SK-N-SH (cell line): ENCODE results near the gene MED29. TPM values are rescaled to one million over a fixed set of nuclear protein-coding genes. Genes with fewer than 3 reads are reported as not detected.

ENCODE experiments used
- CTCF ChIA-PET: fragments of 300-600, 350-600 bp; formaldehyde crosslinking; extraction: SDS; loops from one replicate; lab custom pipeline; 2021; lab: Yijun Ruan, JAX
- POLR2A ChIA-PET: fragments of 350-600 bp; sonication (Branson Sonifier 250); formaldehyde crosslinking; extraction: SDS; loops from one replicate; lab custom pipeline; 2020; ENCODE audit warnings: antibody characterized with exemption, inconsistent platforms; lab: Yijun Ruan, JAX
- DNase-seq: peaks from one replicate; pipeline ENCODE4 v3.0.0; 2012
- H2AFZ ChIP-seq: fragments of 200-600 bp; sonication (generic); 2 replicates; pipeline ENCODE4 v1.8.1; 2016; ENCODE audit warnings: antibody characterized with exemption, mild to moderate bottlenecking, low read depth
- H3F3A ChIP-seq: fragments of 200-600 bp; sonication (generic); replicated peaks from 2 replicates; pipeline ENCODE3; 2016; ENCODE audit warnings: antibody characterized with exemption, mild to moderate bottlenecking; ENCODE audit not compliant: insufficient read depth
- H3K27ac ChIP-seq, 2 experiments: fragments of 200-500 bp in 1 of 2; fragments of 200-600 bp in 1 of 2; sonication (Bioruptor generic) in 1 of 2; sonication (generic), shearing (Covaris generic) in 1 of 2; 2 replicates each; pipeline versions ENCODE4 v1.5.1 to v1.6.1; 2014 to 2016; ENCODE audit warnings: low read depth in 2 of 2, inconsistent platforms in 1 of 2, low read length in 1 of 2, mild to moderate bottlenecking in 1 of 2, mixed read lengths in 1 of 2
- H3K27me3 ChIP-seq: fragments of 200-600 bp; sonication (generic), shearing (Covaris generic); 2 replicates; pipeline ENCODE4 v1.6.1; 2016; ENCODE audit warnings: mixed run types; ENCODE audit not compliant: insufficient read depth
- H3K36me3 ChIP-seq, 2 experiments: fragments of 200-500 bp in 1 of 2; fragments of 200-600 bp in 1 of 2; sonication (Bioruptor generic) in 1 of 2; sonication (generic) in 1 of 2; replicated peaks in 1 of 2; 2 replicates each; pipeline versions ENCODE3 to v1.5.1; 2014 to 2016; ENCODE audit warnings: low read length in 1 of 2, mild to moderate bottlenecking in 1 of 2; ENCODE audit not compliant: insufficient read depth in 2 of 2, control insufficient read depth in 1 of 2
- H3K4me1 ChIP-seq, 2 experiments: fragments of 200-500 bp in 1 of 2; fragments of 200-600 bp in 1 of 2; sonication (Bioruptor generic) in 1 of 2; sonication (generic), shearing (Covaris generic) in 1 of 2; 2 replicates each; pipeline versions ENCODE4 v1.5.1 to v1.6.1; 2014 to 2016; ENCODE audit warnings: low read depth in 1 of 2, low read length in 1 of 2, mixed run types in 1 of 2; ENCODE audit not compliant: insufficient read depth in 2 of 2, control insufficient read depth in 1 of 2
- H3K4me2 ChIP-seq: fragments of 200-600 bp; sonication (generic), shearing (Covaris generic); 2 replicates; pipeline ENCODE4 v1.6.1; 2017; ENCODE audit warnings: mixed run types
- H3K4me3 ChIP-seq, 2 experiments: fragments of 200-500 bp in 1 of 2; fragments of 200-600 bp in 1 of 2; sonication (Bioruptor generic) in 1 of 2; sonication (generic), shearing (Covaris generic) in 1 of 2; 2 replicates each; pipeline versions ENCODE4 v1.5.1 to v1.8.1; 2014 to 2016; ENCODE audit warnings: low read depth in 2 of 2, inconsistent platforms in 1 of 2, low read length in 1 of 2, mild to moderate bottlenecking in 1 of 2, mixed read lengths in 1 of 2, moderate library complexity in 1 of 2
- H3K79me2 ChIP-seq: fragments of 200-600 bp; sonication (generic); 2 replicates; pipeline ENCODE4 v1.8.1; 2017; ENCODE audit warnings: mild to moderate bottlenecking; ENCODE audit not compliant: insufficient read depth
- H3K9ac ChIP-seq: fragments of 200-600 bp; sonication (generic); 2 replicates; pipeline ENCODE4 v1.6.1; 2017; ENCODE audit warnings: mixed run types
- H3K9me2 ChIP-seq: fragments of 200-600 bp; sonication (generic); 2 replicates; pipeline ENCODE4 v1.6.1; 2017; ENCODE audit warnings: mixed run types
- H3K9me3 ChIP-seq: fragments of 200-600 bp; sonication (generic); 2 replicates; pipeline ENCODE4 v1.6.1; 2017; ENCODE audit warnings: mixed run types, mild to moderate bottlenecking, moderate library complexity
- H4K20me1 ChIP-seq: fragments of 200-600 bp; sonication (generic); 2 replicates; pipeline ENCODE4 v1.6.1; 2017; ENCODE audit warnings: mild to moderate bottlenecking, mixed run types; ENCODE audit not compliant: insufficient read depth
- CTCF ChIP-seq: fragments of 200-600 bp; sonication (generic); IDR thresholded peaks from 2 replicates; pipeline ENCODE4 v1.6.1; 2017; ENCODE audit warnings: antibody characterized with exemption, mild to moderate bottlenecking, moderate library complexity
- EZH2phosphoT487 ChIP-seq: fragments of 200-600 bp; sonication (generic); IDR thresholded peaks from 2 replicates; pipeline ENCODE4 v1.6.1; 2017; ENCODE audit warnings: low read depth, mixed run types, mild to moderate bottlenecking, antibody characterized with exemption, moderate library complexity, borderline replicate concordance
- FOSL2 ChIP-seq: IDR thresholded peaks from 2 replicates; pipeline ENCODE4 v1.4.0; 2012; ENCODE audit warnings: low read depth, mild to moderate bottlenecking, moderate library complexity, borderline replicate concordance
- FOXM1 ChIP-seq: IDR thresholded peaks from 2 replicates; pipeline ENCODE4 v1.4.0; 2012; ENCODE audit warnings: low read depth, mild to moderate bottlenecking
- GABPA ChIP-seq: IDR thresholded peaks from 2 replicates; pipeline ENCODE4 v1.4.0; 2012; ENCODE audit warnings: low read depth, mild to moderate bottlenecking
- JUND ChIP-seq: IDR thresholded peaks from 2 replicates; pipeline ENCODE4 v1.4.0; 2012
- MAX ChIP-seq: IDR thresholded peaks from 2 replicates; pipeline ENCODE4 v1.4.0; 2012; ENCODE audit warnings: low read depth
- MEF2A ChIP-seq: IDR thresholded peaks from 2 replicates; pipeline ENCODE4 v1.4.0; 2012; ENCODE audit warnings: low read depth, borderline replicate concordance
- MXI1 ChIP-seq: IDR thresholded peaks from 2 replicates; pipeline ENCODE4 v1.6.1; 2012; ENCODE audit warnings: mild to moderate bottlenecking, low read depth, low read length, improper control_type of control experiment
- NFIC ChIP-seq: IDR thresholded peaks from 2 replicates; pipeline ENCODE4 v1.4.0; 2012; ENCODE audit warnings: borderline replicate concordance
- NRF1 ChIP-seq: IDR thresholded peaks from 2 replicates; pipeline ENCODE4 v1.6.1; 2012; ENCODE audit warnings: low read depth, mild to moderate bottlenecking, low read length
- POLR2AphosphoS5 ChIP-seq: IDR thresholded peaks from 2 replicates; pipeline ENCODE4 v1.6.1; 2012; ENCODE audit warnings: low read depth, low read length
- RAD21 ChIP-seq: IDR thresholded peaks from 2 replicates; pipeline ENCODE4 v1.6.1; 2012; ENCODE audit warnings: mild to moderate bottlenecking, low read length
- RCOR1 ChIP-seq: fragments of 150-350 bp; IDR thresholded peaks from 2 replicates; pipeline ENCODE4 v1.6.1; 2017; ENCODE audit warnings: antibody characterized with exemption, low read length
- REST ChIP-seq: IDR thresholded peaks from 2 replicates; pipeline ENCODE4 v1.6.1; 2012; ENCODE audit warnings: mild to moderate bottlenecking, low read depth, low read length, moderate library complexity
- TAF1 ChIP-seq: IDR thresholded peaks from 2 replicates; pipeline ENCODE4 v1.6.1; 2012; ENCODE audit warnings: low read depth, mild to moderate bottlenecking, low read length, moderate library complexity, borderline replicate concordance
- TCF12 ChIP-seq: IDR thresholded peaks from 2 replicates; pipeline ENCODE4 v1.4.0; 2012
- YY1 ChIP-seq: IDR thresholded peaks from 2 replicates; pipeline ENCODE4 v1.4.0; 2012; ENCODE audit warnings: low read depth, mild to moderate bottlenecking
- ZBTB33 ChIP-seq: IDR thresholded peaks from 2 replicates; pipeline ENCODE4 v1.4.0; 2012; ENCODE audit warnings: low read depth, borderline replicate concordance
- WGBS: methylation state at CpG from one replicate; pipeline ENCODE4 v1.1.6; 2017; ENCODE audit warnings: low lambda C conversion rate; 5-methylcytosine and 5-hydroxymethylcytosine counted together
- polyA plus RNA-seq, 3 experiments: library from polyadenylated mRNA; depleted of rRNA; stranded (reverse); fragments of >200 nt; gene quantifications; 2 replicates each; pipeline ENCODE4 v1.2.3, GENCODE V29; 2012

MED29 gene
- polyA plus RNA-seq, 1 of the 3 experiments (the other 2 are of a cell fraction), result 32.0 TPM

GRCh38 chr19:39397360-39398296 lies 6.5 kb downstream of the MED29 start (continued):
- TF ChIP-seq CTCF (peak; percentile 91), NFIC (no peak), FOSL2 (no peak), JUND (no peak), MEF2A (no peak), RCOR1 (no peak), ZBTB33 (no peak), RAD21 (peak; percentile 90), TCF12 (no peak), TAF1 (no peak), FOXM1 (no peak), EZH2phosphoT487 (no peak)

- Histone ChIP-seq H3K27me3 (no peaks in the 10 kb centered on the region), H3K4me1 (peaks cover 18 to 30% of the 10 kb centered on the region in 2 experiments; a peak in 3 of 4 replicates), H2AFZ (no peak overlapping the region), H3K4me2 (peak overlapping the region; percentile 57), H3K9ac (peak overlapping the region; percentile 47; the same call in 1 of the 2 replicates), H4K20me1 (no peaks in the 10 kb centered on the region), H3K79me2 (peaks cover 22% of the 10 kb centered on the region), H3K27ac (peak overlapping the region in 1 of 2 experiments; percentile 77; a peak in 2 of 4 replicates), H3K9me3 (no peaks in the 10 kb centered on the region), H3K4me3 (no peak overlapping the region), H3K9me2 (no peaks in the 10 kb centered on the region), H3F3A (peaks cover 37% of the 10 kb centered on the region), H3K36me3 (peaks cover 3 to 7% of the 10 kb centered on the region in 2 experiments)
- CTCF ChIA-PET, result interaction anchor here (0.6 to 6.5 kb wide), 25 partner anchors 9 to 141 kb away, joined by 3 to 106 read pairs (median 4); partner anchors contain the start of genes PLEKHG2, RPS16, SAMD4B and ZFP36
- no peak for DNase-seq
- 66% methylated on average over 7 of the region's 11 CpGs for WGBS
- TF ChIP-seq GABPA (no peak), POLR2AphosphoS5 (no peak), REST (no peak), NFIC (no peak), TCF12 (no peak), CTCF (no peak), YY1 (no peak), MXI1 (no peak), MAX (no peak), NRF1 (no peak)
- POLR2A ChIA-PET, result interaction anchor here (0.7 to 1.3 kb wide), 3 partner anchors 8 to 37 kb away, joined by 3 to 8 read pairs (median 4); partner anchors contain the start of genes RPS16 and ZFP36
Observed at GRCh38 chr19:39398297-39398864, 7.2 kb downstream of the MED29 start.
